Measurements from ENCODE around the gene GNLY. TPM values are rescaled to one million over a fixed set of nuclear protein-coding genes. Genes with fewer than 3 reads are reported as not detected.
"Not testable (repeated sequence)": the region's sequence is repeated elsewhere in the genome, so short reads cannot be mapped to it uniquely, and the experiment has no call there.

GNLY gene
- total RNA-seq, 1 experiment from 2014 or later = not detected

DNA sequence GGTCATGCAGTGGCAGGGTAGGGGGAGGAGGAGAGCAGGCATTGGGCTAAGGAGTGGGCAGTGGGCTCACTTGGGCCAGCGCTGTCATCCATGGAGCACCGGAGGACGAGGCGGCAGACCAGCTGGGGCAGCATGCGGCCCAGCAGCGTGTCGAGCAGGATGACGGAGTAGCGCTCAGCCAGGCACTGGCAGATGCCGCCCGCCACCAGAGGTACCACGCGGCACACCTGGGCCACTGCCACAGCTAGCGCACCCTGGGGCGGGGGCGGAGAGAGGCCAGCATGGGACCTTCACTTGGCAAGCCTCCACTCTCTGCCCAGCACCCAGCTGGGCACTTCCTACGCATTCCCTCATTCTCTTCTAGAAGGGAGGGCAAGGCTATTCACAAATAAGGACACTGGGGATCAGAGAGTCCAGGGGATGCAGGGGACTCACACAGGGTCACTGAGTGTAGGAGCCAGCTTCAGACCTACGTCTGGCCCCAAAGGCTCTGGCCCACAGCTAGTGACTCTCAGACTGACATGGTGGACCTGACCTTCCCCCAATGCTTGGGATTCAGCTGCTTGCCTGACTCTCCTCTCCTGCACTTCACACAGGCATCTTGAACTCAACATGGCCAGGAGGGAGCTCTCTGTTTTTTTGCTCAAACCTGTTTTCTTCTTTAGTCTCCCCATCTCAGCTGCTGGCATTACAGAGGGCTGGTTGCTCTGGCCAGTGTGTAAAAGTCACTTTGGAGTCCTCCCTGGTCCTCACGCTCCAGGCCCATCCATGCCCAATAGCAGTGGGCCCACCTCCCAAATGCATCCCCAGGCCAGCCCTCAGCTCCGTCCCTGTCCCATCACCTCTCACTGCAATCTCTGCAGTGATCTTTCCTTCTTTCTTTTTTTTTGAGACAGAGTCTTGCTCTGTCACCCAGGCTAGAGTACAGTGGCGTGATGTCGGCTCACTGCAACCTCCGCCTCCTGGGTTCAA lies 30.3 kb upstream of the GNLY start:
- DNase-seq (ENCODE audit: extremely low read depth, low read depth) = no peak

DNA sequence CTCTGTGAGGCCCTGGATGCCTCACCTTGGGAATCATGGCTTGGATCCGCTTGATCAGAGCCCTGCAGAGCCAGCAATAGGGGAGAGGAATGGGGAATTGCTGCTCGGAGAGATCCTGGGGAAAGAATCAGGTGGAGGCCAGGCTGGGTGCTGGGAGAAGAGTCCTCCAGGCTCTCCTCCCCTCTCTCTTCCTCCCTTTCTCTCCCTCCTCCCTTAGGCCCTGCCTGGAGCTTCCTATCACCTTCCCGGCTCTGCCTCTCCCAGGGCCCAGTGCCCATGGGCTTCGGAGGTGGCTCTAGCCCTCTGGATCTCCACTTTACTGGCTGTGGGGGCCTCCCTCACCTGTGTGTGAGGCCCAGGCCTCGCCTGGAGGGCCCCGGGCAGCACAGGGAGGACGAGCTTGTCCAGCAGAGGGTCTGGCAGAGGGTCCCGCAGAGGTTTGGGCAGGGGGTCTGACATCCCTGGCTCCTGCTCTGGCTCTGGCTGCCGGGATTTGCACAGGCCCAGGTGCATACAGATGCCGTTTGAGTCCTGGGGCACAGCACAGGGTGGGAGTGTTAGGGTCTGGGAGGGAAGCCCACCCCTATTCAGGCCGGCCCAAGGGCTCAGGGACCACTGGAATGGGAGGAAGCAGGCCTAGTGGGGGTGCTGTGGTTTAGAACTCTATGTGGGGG lies 28.8 kb upstream of the GNLY start:
- no peak for DNase-seq (ENCODE audit: extremely low read depth, low read depth)

DNA sequence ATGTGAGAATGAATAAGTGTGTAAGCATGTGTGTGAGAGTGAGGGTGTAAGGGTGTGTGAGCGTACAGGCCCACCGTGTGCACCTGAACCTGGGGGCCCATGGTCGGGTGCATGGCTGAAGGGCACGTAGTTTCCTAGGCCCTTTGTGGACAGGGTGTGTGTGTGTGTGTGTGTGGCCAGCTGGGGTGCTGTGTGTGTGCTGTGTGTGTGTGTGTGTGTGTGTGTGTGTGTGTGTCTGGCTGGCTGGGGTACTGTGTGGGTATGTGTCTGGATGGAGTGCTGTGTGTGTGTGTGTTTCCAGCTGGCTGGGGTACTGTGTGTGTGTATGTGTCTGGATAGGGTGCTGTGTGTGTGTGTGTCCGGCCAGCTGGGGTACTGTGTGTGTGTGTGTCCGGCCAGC lies 28.1 kb upstream of the GNLY start:
- DNase-seq (ENCODE audit: extremely low read depth, low read depth) = no peak

DNA sequence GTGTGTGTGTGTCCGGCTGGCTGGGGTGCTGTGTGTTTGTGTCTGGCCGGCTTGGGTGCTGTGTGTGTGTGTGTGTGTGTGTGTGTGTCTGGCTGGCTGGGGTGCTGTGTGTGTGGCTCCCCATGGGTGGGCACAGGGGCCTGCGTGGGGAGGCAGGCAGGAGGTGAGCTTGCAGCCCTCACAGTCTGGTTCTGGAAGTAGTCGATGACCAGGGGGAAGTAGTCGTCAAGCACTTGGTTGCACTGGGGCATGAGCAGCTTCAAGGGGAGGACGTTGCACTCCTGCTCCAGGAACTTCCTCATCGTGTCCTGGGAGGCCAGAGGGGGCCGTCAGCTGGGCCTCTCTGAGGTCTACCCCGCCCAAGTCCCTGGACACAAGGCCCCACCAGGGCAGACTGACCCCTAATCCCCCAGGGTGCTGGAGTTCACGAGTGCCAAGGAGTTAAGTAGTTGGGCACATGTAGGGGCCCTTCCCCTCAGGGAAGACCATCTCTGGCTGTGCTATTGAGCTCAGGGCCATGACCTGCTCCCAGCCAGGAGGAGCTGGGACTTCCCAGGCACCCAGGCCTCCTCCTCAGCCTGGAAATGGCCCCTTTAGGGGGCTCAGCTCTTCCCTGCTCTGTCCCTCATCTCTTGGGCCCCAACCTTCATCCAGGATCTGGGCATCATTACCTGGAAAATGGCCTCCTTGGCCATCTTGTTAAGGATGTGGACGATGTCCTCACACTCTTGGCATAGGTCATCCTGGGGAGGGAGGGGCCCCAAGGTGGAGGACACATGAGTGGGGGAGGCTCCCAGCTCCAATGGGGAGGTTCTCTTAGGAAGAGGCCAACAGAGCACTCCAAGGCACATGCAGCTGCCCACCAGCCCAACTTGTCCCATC lies 27.5 kb upstream of the GNLY start:
- no peak for DNase-seq (ENCODE audit: extremely low read depth, low read depth)

DNA sequence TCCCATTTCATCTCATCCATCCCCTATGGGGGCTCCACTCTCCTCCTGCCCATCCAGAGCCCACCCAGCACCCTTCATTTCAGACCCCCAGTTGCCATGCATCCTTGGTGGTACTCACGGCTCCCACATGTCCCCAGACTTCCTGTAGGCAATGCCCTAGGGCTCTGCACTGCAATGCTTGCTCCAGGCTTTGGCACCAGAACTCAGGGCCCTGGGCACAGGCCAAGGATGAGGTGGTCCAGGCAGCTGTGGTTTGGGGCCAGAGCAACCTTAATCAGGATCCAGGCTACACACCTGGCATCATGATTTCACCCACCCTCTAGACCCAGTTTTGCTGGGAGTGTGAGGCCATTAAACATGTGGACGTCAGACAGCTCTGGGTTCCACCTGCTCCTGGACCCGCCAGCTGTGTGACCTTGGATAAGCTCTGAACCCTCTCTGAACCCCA lies 26.6 kb upstream of the GNLY start:
- no peak for DNase-seq (ENCODE audit: extremely low read depth, low read depth)

DNA sequence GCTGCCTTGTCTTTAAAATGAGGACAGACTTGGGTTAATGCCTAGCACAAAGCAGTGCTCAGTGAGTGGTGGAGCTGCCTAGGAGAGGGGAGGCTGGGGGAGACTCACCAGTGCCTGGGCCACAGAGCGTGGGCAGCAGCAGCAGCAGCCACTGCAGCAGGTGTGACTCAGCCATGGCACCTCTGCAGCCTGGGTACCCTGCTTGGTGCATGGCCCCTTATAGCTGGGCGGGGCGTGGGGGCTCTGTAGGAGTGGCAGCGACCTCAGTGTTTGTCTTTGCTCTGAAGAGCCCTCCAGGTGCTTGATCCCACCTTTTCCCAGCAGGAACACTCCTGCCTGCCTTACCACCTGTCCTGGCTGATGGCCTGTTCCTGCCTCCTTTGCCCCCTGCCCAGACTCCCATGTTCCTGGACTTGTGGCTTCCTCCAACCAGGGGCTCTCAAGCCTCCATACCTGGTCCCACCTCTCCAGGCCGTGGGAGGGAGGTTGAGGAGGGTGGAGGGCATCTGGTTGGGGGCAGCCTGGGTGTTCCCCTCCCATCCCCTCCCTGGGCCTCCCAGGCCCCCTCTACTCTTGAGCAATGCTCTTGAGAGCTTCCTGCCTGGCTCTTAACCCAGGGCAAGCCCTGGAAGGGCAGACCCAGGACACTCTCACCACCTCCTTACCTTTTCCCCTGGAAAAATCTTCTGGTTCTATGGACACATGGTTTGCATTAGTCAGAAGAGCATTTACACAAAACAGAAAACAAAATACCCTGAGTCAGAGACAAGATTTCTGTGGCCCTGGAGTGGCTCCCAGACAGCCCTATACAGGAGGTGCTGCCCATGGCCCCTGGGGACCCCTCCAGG lies 25.9 kb upstream of the GNLY start, which contains the start of gene SFTPB:
Gene SFTPB, minus strand, starts transcription at position 191 of the 848 bp plus-strand sequence. Its CDS starts 16 bp downstream, at position 175.
- DNase-seq (ENCODE audit: extremely low read depth, low read depth) = no peak

DNA sequence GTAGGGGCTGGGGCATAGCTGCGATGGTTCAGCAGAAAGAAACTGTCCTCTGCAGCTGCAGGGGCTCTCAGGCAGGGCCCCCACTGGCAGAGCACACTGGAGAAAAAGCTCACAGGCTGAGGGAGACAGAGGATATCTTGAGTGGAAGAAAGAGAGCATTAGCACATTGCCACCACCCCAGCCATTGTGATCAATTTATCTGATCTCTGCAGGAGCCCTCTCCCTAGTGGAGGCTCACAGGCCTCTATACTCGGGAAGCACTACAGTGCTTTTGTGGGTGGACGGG lies 25.4 kb upstream of the GNLY start:
- DNase-seq (ENCODE audit: extremely low read depth, low read depth) = no peak

DNA sequence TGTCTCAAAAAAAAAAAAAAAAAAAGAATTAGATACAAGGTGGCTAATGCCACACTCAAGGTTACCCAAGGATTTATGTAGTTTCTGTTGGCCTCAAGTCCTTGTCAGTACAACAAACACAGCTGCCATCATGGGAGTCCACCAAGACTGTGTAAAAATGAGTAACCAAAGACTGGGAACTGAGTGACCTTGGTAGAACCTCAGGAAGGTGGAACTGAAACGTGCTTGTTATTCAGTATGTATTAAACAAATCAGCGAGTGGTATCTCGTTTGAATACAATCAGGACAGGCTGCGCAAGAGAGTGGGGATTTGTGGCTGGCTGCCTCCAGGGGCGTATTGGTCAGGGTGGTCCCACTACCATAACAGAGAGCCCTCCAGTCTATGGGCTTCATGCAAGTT lies 24.6 kb upstream of the GNLY start:
- no peak for DNase-seq (ENCODE audit: extremely low read depth, low read depth)

DNA sequence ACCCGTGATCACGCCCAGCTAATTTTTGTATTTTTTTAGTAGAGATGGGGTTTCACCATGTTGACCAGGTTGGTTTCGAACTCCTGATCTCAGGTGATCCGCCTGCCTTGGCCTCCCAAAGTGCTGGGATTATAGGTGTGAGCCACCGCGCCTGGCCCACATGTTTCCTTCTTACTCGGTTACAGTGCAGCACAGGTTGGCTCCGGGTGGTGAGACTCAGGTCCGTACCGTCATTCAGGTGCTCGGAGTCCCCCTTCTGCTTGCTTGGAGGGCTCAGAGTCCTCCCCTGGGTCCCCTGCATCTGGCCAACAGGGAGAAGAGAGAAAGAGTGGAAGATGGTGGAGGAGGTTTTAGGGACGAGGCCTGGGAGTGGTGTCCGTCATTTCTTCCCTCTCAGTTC lies 23.7 kb upstream of the GNLY start:
- DNase-seq (ENCODE audit: extremely low read depth, low read depth) = not testable (repeated sequence)

DNA sequence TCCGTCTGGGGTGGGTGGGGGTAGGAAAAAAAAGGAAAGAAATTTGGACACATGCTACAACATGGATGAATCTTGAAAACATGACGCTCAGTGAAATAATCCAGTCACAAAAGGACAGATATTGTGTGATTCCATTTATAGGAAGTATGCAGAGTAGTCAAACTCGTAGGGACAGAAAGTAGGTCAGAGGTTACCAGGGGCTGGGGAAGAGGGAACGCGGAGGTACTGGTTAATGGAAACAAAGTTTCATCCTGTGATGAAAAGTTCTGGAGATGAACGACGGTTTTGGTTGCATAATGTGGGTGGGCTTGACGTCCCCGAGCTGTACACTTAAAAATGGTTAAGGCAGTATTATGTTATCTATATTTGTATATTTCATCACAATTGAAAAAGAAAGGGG lies 21.7 kb upstream of the GNLY start:
- DNase-seq (ENCODE audit: extremely low read depth, low read depth) = no peak

DNA sequence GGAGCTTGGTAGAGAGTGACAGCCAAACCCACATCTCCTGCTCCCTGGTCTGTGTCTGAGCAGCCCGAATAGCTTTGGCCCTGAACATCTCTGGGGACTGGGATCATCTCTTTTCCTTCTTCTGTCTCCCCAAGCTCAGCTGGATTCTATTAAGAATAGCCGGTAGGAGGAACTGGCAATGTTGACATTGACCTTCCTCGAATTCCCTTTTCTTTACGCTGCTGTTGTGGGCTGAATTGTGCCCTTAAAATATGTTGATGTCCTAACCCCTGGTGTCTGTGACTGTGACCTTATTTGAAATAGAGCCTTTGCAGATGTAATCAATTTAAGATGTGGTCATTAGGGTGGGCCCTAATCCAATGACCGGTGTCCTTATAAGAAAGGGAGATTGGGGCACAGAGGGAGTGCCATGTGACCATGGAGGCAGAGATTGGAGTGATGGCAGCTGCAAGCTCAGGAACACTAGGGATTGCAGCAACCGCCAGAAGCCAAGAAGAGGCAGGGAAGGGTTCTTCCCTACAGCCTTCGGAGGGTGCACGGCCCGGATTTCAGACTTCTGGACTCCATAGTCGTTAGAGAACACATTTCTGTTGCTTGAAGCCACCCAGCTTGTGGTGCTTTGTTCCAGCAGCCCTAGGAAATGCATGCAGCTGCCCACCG lies 20.3 kb upstream of the GNLY start:
- DNase-seq (ENCODE audit: extremely low read depth, low read depth) = no peak

DNA sequence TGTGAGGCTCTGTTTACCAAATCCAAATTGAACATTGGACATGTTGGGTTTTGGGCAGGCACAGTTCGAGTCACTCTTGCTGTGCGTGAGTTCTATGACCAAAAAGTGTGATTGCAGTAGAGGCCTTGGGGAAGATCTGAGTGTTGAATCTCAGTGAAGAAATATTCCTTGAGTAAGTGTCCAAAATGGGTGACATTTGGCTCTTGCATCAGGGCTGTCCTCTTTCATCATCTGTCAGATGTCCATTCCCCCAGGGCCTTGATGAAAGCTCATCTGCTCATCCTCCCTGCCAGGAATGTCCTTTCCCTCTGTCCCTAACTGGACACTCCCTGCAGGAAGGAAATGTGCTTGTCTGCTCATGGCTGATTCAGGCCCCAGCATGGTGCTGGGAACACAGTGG lies 19.7 kb upstream of the GNLY start:
- no peak for DNase-seq (ENCODE audit: extremely low read depth, low read depth)

DNA sequence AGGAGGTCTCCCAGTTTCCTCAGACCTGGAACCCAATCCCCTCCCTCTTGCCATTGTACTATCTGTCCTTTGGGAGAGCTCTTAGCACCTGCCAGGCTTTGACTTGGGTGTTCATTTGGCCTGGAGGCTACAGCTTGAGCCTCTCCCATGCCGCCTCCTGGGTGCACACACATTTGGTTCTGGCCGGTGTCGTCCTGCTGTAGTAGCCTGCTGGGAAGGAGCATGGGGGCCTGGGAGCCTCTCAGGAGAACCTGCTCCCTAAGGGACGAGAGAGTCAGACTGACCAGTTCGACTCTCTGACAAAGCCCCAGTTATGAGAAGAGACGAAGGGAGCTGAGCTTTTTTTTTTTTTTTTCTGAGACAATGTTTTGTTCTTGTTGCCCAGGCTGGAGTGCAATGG lies 18.7 kb upstream of the GNLY start:
- no peak for DNase-seq (ENCODE audit: extremely low read depth, low read depth)

DNA sequence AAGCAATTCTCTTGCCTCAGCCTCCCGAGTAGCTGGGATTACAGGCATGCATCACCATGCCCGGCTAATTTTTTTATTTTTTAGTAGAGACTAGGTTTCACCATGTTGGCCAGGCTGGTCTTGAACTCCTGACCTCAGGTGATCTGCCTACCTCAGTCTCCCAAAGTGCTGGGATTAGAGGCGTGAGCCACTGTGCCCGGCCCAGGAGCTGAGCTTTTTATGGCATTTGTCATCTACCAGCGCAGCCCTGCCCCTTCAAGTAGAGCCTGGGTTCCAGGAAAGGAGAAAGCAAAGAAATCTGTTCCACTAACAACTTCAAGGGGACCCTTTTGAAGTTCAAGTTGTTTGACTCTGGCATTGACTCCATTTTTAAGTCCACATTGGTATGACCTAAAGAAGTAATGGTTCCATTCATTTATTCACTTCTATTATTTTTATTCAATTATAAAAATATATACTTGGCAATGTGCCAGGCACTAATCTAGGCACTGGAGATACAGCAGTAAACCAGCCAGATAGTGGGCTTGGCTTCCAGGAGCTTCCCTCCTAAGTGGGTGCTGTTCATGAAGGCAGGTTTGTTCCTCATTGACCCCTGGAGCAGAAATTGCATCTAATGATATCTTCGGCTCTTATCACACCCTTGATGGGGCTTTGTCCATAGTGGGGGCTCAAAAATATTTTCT lies 18.2 kb upstream of the GNLY start:
- DNase-seq (ENCODE audit: extremely low read depth, low read depth) = no peak

DNA sequence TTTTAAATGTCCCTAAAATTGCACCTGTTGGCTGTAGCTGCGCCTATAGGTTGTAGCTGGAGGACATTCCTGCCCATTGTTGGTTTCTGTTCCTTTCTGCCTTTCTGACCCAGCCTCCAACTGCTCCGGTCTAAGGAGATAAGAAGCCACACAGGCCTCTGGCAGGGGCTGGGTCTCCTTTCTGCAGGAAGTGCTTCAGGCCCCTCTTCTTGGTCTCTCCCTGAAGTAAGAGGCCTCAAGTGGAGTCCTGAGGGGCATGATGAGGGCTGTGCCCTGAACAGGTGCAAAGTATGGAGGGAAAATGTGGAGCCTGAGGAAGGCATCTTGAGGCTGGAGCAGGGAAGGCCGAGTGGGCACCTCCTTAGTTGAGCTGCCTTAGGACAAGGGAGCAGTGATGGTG lies 15.8 kb upstream of the GNLY start:
- DNase-seq (ENCODE audit: extremely low read depth, low read depth) = no peak

DNA sequence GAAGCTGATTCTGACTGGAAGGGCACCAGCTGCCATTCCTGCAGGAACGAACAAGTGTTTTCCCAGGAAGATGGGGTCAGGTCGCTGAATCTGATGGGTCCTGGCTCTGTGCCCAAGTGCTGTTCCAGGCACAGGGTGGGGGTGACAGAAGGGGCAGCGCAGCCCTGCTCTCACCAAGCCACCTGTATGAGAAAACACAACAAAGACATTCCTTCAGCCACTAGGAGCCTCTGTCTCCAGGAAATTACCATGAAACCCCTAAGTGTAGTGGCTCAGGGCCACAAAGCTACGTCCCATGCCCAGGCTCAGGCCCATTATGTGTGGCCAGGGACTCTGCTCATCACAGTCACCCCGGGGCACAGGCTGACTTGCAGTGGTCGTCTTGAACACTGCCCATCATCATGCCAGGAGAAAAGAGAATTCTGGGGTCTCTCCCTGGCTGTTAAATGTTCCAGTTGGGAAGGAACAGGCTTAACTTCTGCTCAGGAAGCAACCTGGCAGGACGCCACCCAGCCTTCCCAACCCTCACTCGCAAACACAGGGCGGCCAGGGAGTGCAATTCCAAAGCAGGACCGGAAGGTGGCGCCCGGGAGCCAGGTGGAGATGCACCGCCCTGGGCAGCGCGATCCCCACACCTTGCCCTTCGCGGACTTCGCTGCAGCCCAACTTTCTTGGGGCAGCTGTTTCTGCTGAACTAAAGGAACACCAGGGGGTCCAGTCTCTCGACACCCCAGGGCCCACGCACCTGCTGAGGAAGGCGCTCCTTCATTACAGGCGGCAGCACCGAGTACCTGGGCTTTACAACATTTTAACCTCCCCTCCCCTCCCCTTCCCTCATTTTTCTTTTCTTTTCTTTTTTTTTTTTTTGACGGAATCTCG lies 15.1 kb upstream of the GNLY start:
- DNase-seq (ENCODE audit: extremely low read depth, low read depth) = peak; percentile 66

DNA sequence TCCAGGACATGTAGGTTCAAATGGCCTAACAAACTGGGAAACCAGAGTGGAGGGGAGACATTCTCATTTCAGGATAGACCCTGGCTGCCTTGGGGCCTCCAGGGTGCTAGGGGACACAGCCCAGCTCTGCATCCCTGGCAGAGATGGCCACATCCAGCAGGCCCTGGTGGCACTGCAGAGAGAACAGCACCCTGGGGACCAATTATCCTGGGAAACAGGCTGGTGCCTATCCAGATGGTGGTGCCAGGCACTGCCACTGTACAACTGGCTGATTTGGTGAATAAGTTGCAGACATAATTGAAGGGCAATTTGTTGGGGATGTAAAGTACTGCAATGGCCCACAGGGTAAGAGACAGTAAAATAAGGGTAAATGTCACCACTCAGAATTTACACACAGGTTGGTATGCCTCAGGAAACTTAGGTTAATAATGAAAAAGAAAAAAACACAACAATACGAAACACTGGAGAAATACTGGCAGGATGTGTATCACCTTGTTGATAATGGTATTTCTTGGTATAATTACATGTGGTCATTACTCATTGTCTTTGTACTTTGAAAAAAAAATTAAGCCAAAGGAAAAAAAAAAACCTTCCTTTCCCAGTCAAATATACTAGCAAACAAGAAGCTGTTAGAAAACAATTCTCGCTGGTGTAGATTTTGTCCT lies 13.3 kb upstream of the GNLY start:
- DNase-seq (ENCODE audit: extremely low read depth, low read depth) = no peak

DNA sequence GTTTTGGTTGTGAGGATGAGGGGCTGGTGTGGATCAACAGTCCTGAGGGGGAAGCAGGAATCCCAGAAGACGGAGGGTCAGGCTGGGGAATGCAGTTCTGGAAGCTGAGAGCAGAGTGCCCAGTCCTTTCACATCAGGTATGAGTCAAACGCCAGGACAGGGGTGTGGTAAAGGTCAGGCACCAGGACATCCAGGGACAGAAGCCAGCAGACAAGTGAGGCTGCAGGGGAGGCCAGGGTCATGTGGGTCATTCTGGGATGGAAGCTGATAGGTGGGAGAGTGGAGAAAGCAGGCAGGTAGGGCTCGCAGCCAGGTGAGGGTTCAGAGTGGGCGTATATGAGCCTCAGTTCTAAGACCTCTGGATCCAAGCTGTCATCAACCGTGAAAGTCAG lies 12.8 kb upstream of the GNLY start:
- no peak for DNase-seq (ENCODE audit: extremely low read depth, low read depth)
